Fibroblast of skin of right quadriceps (primary cell): ENCODE measurements around the gene GJD3.
A peak's percentile ranks its signal among the peaks of the same experiment; 100 is the strongest.

Experiments used
- DNase-seq: peaks from one replicate; pipeline ENCODE4 v3.0.0-alpha.2; 2013

GJD3 gene

DNA sequence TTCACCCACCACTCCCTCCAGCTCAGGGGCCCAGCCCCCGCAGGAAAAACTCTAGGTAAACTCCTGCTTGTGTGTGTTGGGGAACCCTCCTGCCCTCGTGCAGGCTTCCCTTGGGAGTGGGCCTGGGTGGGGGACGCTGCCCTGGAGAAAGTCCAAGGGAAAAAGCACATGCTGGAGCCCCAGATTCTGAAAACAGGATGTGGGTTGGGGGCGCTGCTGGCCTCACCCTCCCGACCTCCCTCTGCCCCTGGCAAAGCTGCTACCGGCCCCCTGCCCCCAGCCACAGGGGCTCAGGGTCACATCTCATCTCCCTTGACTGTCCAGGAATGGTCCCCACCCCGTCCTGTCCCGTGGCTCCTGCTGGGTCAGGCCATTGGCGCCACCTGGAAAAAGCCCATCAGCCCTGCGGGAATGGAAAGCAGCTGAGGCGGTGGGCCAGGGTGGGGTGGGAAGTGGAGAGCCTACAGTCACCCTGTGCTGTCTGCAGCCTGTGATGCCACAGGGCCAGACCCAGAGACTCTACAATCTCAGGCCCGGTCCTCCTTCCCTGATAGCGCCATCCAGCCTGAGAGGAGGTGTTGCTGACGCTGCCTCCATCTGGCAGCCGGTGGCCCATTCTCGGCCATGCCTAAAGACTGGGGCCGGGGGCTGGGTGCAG, 2.5 kb upstream of the GJD3 start:
- no peak for DNase-seq

DNA sequence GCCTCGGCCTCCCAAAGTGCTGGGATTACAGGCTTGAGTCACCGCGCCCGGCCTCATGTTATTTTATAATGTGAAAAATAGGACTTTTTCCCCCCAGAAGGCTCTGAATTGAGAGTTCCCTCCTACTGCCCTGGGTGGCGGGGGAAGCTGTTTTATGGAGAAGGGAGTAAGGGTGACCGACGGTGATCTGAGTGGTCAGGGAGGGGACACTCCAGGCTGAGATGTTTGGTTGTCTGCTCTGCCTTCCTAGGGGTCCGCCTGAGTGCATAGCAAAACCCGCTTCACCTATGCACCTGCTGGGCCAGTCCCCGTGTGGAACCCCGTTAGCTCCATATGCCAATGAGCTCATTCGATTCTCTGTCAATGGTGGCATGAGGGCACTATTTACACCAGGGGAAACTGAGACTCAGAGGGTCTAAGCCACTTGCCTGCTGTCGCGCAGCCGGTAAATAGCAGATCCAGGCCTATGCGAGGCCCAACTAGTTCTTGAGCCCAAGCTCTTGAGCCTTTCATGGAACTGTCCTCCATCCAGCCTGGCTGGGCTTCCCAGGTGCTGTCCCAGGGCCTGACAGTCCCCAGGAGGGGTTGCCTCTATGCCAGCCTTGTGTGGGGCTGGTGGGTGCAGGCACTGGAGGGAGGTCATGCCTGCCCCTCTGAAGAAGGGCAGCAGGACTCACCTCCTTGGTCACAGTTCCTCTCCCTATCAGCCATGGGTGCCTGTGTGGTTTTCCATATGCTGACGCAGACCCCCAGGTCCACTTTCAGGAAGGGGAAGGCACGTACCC, 1.7 kb upstream of the GJD3 start:
- DNase-seq, result no peak

GRCh38 chr17:40364906-40365305, 369 bp upstream of the GJD3 start:
- no peak for DNase-seq

DNA sequence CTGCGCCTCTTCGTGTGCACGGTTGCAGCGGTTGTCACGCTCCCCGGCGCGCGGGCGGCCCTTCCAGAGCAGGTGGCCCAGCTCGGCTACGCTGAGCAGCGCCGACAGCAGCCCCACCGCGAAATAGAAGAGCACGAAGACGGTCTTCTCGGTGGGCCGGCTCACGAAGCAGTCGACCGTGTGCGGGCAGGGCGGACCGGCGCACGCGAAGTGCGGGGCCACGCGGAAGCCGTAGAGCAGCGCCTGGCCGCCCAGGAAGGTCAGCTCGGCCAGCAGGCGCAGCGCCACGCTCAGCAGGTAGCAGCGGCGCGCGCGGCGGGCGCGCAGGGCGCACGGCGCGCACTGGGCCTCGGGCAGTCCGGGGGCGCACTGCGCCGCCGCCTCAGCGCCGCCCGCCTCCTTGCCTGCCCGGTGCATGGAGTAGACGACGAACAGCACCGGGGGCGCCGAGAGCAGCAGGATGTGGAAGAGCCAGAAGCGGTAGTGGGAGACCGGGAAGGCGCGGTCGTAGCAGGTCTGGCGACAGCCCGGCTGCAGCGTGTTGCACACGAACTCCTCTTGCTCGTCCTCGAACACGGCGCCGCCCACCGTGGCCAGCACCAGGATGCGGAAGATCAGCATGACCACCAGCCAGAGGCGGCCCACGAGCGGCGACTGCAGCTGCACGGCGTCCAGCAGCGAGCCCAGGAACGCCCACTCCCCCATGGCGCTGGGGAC, 1.3 kb downstream of the GJD3 start:
- no peak for DNase-seq

DNA sequence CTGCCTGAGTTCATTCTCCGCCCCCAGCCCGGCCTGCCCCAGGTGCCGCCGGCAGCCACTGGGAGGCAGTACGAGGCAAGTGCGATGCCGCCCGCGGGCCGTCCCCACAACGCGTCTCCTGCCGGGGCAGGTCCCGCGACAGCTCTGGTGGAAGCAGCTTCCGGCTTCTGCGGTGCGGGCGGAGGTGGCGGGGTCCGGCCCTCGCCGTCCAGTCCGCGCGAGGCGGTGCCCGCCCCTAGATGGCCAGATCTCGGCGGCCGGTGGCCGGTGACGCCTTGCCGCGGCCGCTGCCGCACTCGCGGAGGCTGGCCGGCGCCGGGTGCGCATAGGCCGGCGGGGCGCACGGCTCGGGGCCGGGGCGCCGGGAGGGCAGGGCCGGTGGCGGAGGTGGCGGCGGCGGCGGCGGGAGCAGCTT, 1.8 kb downstream of the GJD3 start:
- DNase-seq, result peak; percentile 61

DNA sequence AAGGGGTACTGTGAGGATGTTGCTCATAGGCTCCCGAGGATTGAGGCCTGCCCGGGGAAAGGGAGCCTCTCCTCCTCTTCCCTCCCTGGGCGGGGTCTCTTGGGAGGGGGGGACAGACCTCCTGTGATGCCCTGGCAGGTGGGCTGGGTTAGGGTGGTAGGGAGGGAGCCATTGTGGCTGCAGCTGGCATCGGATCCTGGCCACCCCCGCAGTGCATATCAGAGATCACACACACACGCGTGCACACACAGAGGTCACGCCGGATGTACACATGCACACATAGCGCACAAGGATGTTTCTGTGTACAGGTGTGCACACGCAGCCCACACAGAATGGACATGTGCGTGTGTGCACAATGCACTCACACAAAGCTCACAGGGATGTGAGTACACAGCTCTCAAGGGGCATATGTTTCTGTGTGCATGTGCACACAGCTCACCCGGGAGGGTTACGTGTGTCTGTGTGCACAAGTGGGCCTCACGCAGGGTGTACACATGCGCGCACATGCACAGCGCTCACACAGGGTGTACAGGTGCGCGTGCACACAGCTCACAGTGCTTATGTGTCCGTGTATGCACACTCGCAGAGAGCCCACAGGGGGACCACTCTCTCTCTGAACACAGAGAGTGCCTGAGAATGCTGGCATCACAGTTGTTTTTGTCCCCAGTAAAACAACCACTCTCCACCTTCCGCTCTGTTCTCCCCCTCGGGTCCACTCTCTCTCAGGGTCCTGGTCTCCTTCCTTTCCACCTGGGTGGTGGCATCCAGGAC, 2.4 kb downstream of the GJD3 start:
- DNase-seq, result no peak

GRCh38 chr17:40361063-40361924, 3.2 kb downstream of the GJD3 start:
- no peak for DNase-seq

DNA sequence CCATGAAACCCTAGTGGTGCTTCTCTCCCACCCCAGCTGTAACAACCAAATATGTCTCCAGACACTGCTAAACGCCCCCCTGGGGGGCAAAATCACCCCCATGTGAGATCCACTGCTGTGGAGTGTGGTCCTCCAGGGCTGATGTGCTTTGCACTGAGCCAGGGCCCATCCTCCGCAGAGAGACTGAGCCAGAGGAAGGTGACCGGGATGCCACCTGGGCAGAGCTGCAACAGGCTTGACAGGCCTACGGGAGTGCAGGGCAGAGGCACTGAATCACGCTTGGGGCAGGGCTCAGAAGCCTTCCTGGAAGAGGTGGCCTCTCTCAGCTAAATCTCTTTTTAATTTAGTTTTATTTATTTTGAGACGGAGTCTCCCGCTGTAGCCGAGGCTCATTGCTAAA, 4.4 kb downstream of the GJD3 start:
- no peak for DNase-seq

GRCh38 chr17:40358323-40359038, 6.1 kb downstream of the GJD3 start:
- DNase-seq, result peak; percentile 74

- DNase-seq, result no peak
Observed at GRCh38 chr17:40356990-40357881, 7.3 kb downstream of the GJD3 start.

DNA sequence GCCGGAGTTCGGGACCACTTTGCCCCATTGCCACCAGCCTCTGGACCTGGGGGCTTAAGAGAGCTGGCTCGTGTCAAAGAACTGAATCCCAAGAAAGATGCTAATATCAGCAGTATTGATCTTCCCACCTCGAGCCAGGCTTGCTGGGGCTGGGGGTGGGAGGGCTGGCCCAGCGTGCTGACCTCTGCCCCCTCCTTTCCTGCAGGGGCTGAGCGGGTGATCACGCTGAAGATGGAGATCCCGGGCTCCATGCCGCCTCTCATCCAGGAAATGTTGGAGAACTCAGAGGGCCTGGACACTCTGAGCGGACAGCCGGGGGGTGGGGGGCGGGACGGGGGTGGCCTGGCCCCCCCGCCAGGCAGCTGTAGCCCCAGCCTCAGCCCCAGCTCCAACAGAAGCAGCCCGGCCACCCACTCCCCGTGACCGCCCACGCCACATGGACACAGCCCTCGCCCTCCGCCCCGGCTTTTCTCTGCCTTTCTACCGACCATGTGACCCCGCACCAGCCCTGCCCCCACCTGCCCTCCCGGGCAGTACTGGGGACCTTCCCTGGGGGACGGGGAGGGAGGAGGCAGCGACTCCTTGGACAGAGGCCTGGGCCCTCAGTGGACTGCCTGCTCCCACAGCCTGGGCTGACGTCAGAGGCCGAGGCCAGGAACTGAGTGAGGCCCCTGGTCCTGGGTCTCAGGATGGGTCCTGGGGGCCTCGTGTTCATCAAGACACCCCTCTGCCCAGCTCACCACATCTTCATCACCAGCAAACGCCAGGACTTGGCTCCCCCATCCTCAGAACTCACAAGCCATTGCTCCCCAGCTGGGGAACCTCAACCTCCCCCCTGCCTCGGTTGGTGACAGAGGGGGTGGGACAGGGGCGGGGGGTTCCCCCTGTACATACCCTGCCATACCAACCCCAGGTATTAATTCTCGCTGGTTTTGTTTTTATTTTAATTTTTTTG, 8.5 kb downstream of the GJD3 start:
- no peak for DNase-seq

DNA sequence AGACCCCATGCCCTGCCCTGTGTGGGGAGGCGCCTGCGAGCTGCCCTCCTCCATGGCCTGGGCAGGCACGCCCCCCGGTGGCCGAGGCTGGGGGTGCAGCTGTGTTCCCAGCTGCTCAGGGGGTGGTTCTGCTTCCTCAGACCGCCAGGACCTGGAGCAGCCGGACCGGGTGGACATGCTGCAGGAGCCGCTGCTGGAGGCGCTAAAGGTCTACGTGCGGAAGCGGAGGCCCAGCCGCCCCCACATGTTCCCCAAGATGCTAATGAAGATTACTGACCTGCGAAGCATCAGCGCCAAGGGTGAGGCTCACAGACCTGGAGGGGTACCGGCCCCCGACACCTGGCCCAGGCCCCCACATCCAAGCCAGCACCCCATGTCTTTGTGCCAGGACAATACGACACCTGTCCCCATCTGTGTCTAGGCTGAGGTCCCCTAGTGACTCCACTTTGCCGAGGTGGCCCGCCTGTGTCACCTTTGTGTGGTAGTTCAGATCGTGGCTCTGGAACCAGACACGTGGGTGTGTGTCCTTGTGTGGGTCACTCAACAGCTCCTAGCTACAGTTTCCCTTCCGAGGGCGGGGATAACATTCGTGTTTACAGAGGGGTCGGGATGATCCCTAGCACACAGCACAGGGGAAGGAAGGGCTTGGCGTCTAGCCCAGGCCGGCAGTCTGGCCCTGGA, 9.3 kb downstream of the GJD3 start:
- DNase-seq, result peak; percentile 45

DNA sequence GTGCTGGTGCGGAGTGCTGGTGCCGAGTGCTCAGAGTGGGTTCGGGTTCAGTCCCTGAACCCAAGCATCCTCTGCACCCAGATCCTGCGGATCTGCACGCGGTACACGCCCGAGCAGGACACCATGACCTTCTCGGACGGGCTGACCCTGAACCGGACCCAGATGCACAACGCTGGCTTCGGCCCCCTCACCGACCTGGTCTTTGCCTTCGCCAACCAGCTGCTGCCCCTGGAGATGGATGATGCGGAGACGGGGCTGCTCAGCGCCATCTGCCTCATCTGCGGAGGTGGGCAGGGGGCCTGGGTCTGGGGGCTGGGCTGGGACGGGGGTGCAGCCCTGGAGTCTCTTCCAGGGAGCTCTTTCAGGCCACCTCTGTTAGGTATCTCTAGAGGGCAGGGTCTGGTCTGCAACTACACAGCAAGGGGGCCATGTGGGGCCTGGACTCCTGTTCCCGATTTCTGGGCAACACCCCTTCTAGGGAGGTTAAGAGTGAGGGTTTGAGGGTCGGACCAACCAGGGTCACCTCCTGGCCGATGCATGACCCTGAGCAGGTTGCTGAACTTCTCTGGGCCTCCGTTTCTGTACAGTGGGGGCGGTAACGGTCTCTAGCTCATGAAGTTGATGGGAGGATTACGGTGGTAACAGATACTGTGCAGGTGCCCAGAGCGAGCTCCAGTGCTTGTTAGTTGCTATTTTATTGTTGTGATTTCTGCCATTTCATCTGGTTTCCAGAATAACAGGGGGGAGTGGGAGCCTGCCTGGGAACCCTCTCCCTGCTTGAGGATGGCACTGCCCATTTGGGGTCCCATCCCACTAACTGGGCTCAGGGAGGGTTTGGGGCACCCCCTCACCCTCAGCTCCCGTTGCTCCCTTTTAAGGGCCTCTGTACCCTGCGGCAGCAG, 10.1 kb downstream of the GJD3 start:
- no peak for DNase-seq

DNA sequence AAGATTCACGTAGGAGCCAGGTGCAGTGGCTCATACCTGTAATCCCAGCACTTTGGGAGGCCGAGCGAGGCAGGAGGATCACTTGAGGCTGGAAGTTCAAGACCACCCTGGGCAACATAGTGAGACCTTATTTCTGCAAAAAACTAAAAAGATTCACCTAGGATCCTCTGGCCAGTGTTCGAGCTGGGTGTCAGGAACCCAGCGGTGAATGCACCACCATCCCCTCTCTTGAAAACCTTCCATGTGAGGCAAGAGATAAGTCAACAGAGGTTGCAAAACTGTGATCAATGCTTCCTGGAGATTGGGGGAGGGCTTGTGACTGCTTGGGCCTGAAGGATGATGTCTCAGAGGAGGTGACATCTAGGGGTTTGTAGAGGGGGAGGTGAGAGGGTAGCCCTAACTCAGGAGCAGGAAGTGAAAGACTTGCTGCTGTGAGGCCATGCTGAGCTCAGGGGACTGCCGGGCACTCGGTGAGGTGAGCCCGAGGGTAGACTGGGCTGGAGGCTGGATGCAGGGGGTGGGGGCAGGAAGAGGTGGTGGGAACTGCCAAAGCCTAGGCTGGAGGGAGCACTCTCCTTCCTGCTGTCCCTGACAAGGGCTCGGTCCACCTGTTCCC, 11.7 kb downstream of the GJD3 start:
- no peak for DNase-seq

- DNase-seq, result no peak
Observed at GRCh38 chr17:40352237-40352778, 12.2 kb downstream of the GJD3 start.

DNA sequence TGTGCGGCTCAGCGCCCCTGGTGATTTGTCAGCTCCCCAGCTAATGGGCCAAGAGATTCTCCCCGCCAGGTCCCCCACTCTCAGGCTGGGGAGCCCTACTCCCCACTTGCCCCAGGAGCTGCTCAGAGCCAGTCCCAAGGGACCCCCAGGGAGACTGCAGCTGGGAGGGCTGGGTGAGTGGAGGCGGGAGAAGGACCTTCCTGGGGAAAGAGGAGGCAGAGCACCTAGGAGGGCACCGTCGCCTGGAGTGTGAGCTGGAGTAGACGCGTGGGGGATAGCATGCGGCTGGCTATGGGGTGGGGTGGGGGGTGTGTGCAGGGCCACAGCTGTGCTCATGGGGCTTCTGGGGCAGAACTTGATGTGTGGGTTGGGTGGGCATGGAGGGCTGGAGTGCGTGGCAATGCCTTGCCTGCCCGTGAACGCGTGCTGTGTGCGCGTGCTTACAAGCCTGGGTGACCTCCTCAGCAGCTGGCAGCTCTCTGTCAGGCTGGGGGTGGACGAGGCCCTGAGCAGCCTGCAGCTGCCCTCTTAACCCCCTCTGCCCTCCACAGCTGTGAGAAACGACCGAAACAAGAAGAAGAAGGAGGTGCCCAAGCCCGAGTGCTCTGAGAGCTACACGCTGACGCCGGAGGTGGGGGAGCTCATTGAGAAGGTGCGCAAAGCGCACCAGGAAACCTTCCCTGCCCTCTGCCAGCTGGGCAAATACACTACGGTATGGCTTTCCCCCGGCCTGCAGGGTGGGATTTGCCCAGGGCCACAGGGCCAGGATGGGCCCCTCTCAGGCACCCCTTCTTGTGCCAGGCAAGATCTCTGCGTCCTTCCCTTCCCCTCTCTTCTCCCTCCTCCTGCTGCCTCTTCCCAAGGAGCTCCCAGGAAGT, 12.9 kb downstream of the GJD3 start:
- no peak for DNase-seq
